H1 (cell line): ENCODE measurements around the gene FADS2. TPM values are rescaled to one million over a fixed set of nuclear protein-coding genes. Genes with fewer than 3 reads are reported as not detected.

ENCODE experiments used
- CTCF ChIA-PET: fragments of 300-600 bp; sonication (Branson Sonifier 250); formaldehyde crosslinking; loops from one replicate; lab custom pipeline; 2021; ENCODE audit not compliant: partially characterized antibody; lab: Charles Lee
- POLR2A ChIA-PET: fragments of 300-600 bp; sonication (Branson Sonifier 250); formaldehyde crosslinking; loops from one replicate; lab custom pipeline; 2021; ENCODE audit warnings: inconsistent platforms; ENCODE audit not compliant: partially characterized antibody; lab: Charles Lee
- DNase-seq, 2 experiments: peaks; one replicate each; pipeline versions ENCODE4 v3.0.0 to v3.0.0-alpha.2; 2010 to 2022; ENCODE audit warnings: low spot score in 2 of 2, low read depth in 1 of 2, mixed read lengths in 1 of 2
- FAIRE-seq: peaks from 2 replicates; lab custom pipeline; 2011; peaks lifted over from hg19 to GRCh38; lab: Jason Lieb, UNC
- H2AFZ ChIP-seq: 2 replicates; pipeline ENCODE4 v1.8.1; 2012; ENCODE audit warnings: low read length, inconsistent platforms
- H2AK5ac ChIP-seq: 2 replicates; pipeline ENCODE4 v1.6.1; 2013; ENCODE audit warnings: low read depth, low read length
- H2BK120ac ChIP-seq: replicated peaks from 2 replicates; pipeline ENCODE3; 2013; ENCODE audit warnings: low read depth, low read length, inconsistent platforms
- H2BK12ac ChIP-seq: 2 replicates; pipeline ENCODE4 v1.6.1; 2013; ENCODE audit warnings: low read depth, low read length
- H2BK15ac ChIP-seq: 2 replicates; pipeline ENCODE4 v1.6.1; 2013; ENCODE audit warnings: low read length
- H2BK20ac ChIP-seq: 2 replicates; pipeline ENCODE4 v1.6.1; 2013; ENCODE audit warnings: low read length
- H2BK5ac ChIP-seq: 2 replicates; pipeline ENCODE4 v1.6.1; 2013; ENCODE audit warnings: low read depth, low read length
- H3K14ac ChIP-seq: 2 replicates; pipeline ENCODE4 v1.6.1; 2013; ENCODE audit warnings: inconsistent platforms; ENCODE audit not compliant: insufficient read length
- H3K18ac ChIP-seq: 2 replicates; pipeline ENCODE4 v1.6.1; 2013; ENCODE audit warnings: low read length; ENCODE audit errors: extremely low read depth
- H3K23ac ChIP-seq: 2 replicates; pipeline ENCODE4 v1.6.1; 2013; ENCODE audit warnings: inconsistent platforms; ENCODE audit not compliant: insufficient read length
- H3K23me2 ChIP-seq: 2 replicates; pipeline ENCODE4 v1.6.1; 2013; ENCODE audit warnings: low read depth, low read length
- H3K27ac ChIP-seq: 2 replicates; pipeline ENCODE4 v1.6.1; 2011; ENCODE audit warnings: low read depth, low read length, inconsistent platforms
- H3K27me3 ChIP-seq, 4 experiments: replicated peaks in 1 of 4; 1 replicate in 1 of 4; 2 replicates in 3 of 4; pipeline versions ENCODE4 v1.6.1 to v1.8.1; 2011 to 2013; ENCODE audit warnings: low read length in 3 of 4, mild to moderate bottlenecking in 3 of 4, inconsistent platforms in 2 of 4, mixed read lengths in 2 of 4, moderate library complexity in 1 of 4; ENCODE audit not compliant: control insufficient read depth in 3 of 4, insufficient read depth in 3 of 4; ENCODE audit errors: extremely low read depth in 1 of 4
- H3K36me3 ChIP-seq, 4 experiments: 2 replicates each; pipeline versions ENCODE4 v1.6.1 to v1.8.1; 2011 to 2013; ENCODE audit warnings: mild to moderate bottlenecking in 4 of 4, low read length in 3 of 4, moderate library complexity in 2 of 4, control low read depth in 1 of 4, inconsistent platforms in 1 of 4; ENCODE audit not compliant: insufficient read depth in 4 of 4, control insufficient read depth in 2 of 4
- H3K4ac ChIP-seq: replicated peaks from 2 replicates; pipeline ENCODE3; 2013; ENCODE audit warnings: low read length, low read depth, mixed read lengths, inconsistent platforms; ENCODE audit not compliant: insufficient read length
- H3K4me1 ChIP-seq, 4 experiments: replicated peaks in 1 of 4; 1 replicate in 1 of 4; 2 replicates in 3 of 4; pipeline versions ENCODE4 v1.6.1 to v1.8.1; 2011 to 2013; ENCODE audit warnings: low read length in 3 of 4, inconsistent platforms in 2 of 4, mixed read lengths in 1 of 4; ENCODE audit not compliant: insufficient read depth in 4 of 4, control insufficient read depth in 3 of 4
- H3K4me2 ChIP-seq, 2 experiments: 2 replicates each; pipeline versions ENCODE4 v1.6.1 to v1.8.1; 2011 to 2013; ENCODE audit warnings: low read depth in 2 of 2, low read length in 2 of 2, control low read depth in 1 of 2, inconsistent platforms in 1 of 2, mild to moderate bottlenecking in 1 of 2; ENCODE audit not compliant: insufficient read depth in 1 of 2
- H3K4me3 ChIP-seq, 4 experiments: fragments of 200-600, 300-600 bp in 1 of 4; sonication (generic), shearing (Covaris generic), sonication (Bioruptor Twin) in 1 of 4; 2 replicates each; pipeline versions ENCODE4 v1.5.1 to v1.8.1; 2011 to 2016; ENCODE audit warnings: low read length in 4 of 4, low read depth in 3 of 4, control low read depth in 2 of 4, inconsistent platforms in 2 of 4, mild to moderate bottlenecking in 2 of 4, mixed read lengths in 1 of 4, moderate library complexity in 1 of 4; ENCODE audit not compliant: insufficient read depth in 2 of 4; ENCODE audit errors: extremely low read depth in 1 of 4
- H3K56ac ChIP-seq: replicated peaks from 2 replicates; pipeline ENCODE3; 2013; ENCODE audit warnings: low read depth, mild to moderate bottlenecking, mixed read lengths, low read length, inconsistent platforms; ENCODE audit not compliant: insufficient read length
- H3K79me1 ChIP-seq: 2 replicates; pipeline ENCODE4 v1.6.1; 2013; ENCODE audit warnings: low read depth, low read length, control low read depth
- H3K79me2 ChIP-seq, 2 experiments: 2 replicates each; pipeline versions ENCODE4 v1.6.1 to v1.8.1; 2012 to 2013; ENCODE audit warnings: low read length in 2 of 2, mild to moderate bottlenecking in 2 of 2, inconsistent platforms in 1 of 2; ENCODE audit not compliant: insufficient read depth in 2 of 2, control insufficient read depth in 1 of 2
- H3K9ac ChIP-seq, 4 experiments: replicated peaks in 1 of 4; 1 replicate in 1 of 4; 2 replicates in 3 of 4; pipeline versions ENCODE4 v1.6.1 to v1.8.1; 2011 to 2013; ENCODE audit warnings: low read depth in 3 of 4, low read length in 3 of 4, control low read depth in 2 of 4, mild to moderate bottlenecking in 2 of 4, moderate library complexity in 2 of 4, inconsistent platforms in 1 of 4; ENCODE audit errors: extremely low read depth in 1 of 4
- H3K9me3 ChIP-seq, 2 experiments: 2 replicates each; pipeline versions ENCODE4 v1.6.1 to v1.8.1; 2012 to 2013; ENCODE audit warnings: mild to moderate bottlenecking in 2 of 2, moderate library complexity in 2 of 2, control low read depth in 1 of 2, inconsistent platforms in 1 of 2, low read depth in 1 of 2, low read length in 1 of 2, mixed read lengths in 1 of 2; ENCODE audit not compliant: insufficient read depth in 2 of 2
- H4K20me1 ChIP-seq, 2 experiments: replicated peaks in 1 of 2; 2 replicates each; pipeline versions ENCODE3 to v1.8.1; 2011 to 2013; ENCODE audit warnings: inconsistent platforms in 2 of 2, low read length in 2 of 2, mild to moderate bottlenecking in 1 of 2; ENCODE audit not compliant: insufficient read depth in 2 of 2, control insufficient read depth in 1 of 2
- H4K5ac ChIP-seq: 2 replicates; pipeline ENCODE4 v1.6.1; 2013; ENCODE audit warnings: low read length, low read depth, mixed read lengths, inconsistent platforms; ENCODE audit not compliant: insufficient read length
- H4K8ac ChIP-seq: 2 replicates; pipeline ENCODE4 v1.8.0; 2013; ENCODE audit warnings: mild to moderate bottlenecking, moderate library complexity, low read length, inconsistent platforms; ENCODE audit not compliant: insufficient read depth; ENCODE audit errors: extremely low read depth
- H4K91ac ChIP-seq: replicated peaks from 2 replicates; pipeline ENCODE3; 2013; ENCODE audit warnings: low read length, mixed read lengths, inconsistent platforms; ENCODE audit not compliant: insufficient read length
- CEBPB ChIP-seq: IDR thresholded peaks from 2 replicates; pipeline ENCODE4 v1.6.1; 2012; ENCODE audit warnings: low read depth, low read length
- TAF1 ChIP-seq: IDR thresholded peaks from 2 replicates; pipeline ENCODE4 v1.6.1; 2011; ENCODE audit warnings: mild to moderate bottlenecking, low read depth, low read length
- WGBS, 2 experiments: shearing (Covaris generic) in 1 of 2; methylation state at CpG; one replicate each; pipeline versions ENCODE4 v1.1.6 to v1.1.7; 2013 to 2015; ENCODE audit warnings: low lambda C conversion rate in 2 of 2, mixed read lengths in 2 of 2, inconsistent platforms in 1 of 2, low coverage in 1 of 2, missing lambda C conversion rate in 1 of 2; ENCODE audit not compliant: insufficient replicate concordance in 2 of 2, insufficient coverage in 1 of 2, insufficient read length in 1 of 2; ENCODE audit errors: extremely low coverage in 1 of 2, missing lambda C conversion rate in 1 of 2; 5-methylcytosine and 5-hydroxymethylcytosine counted together
- polyA plus RNA-seq, 7 experiments: library from polyadenylated mRNA; depleted of rRNA in 3 of 7; stranded (reverse) in 5 of 7; unstranded in 2 of 7; fragments of >200 nt in 5 of 7; fragments of 200-250 nt in 2 of 7; gene quantifications; 1 replicate in 5 of 7; 2 replicates in 1 of 7; 4 replicates in 1 of 7; pipeline versions ENCODE4 v1.2.1 to v1.2.3, GENCODE V29; 2011 to 2013; ENCODE audit warnings: missing spikeins in 2 of 7, mixed read lengths in 2 of 7
- total RNA-seq: library from RNA; stranded (reverse); fragmentation: NEBNext Ultra II Directional; extraction: Animal tissue kit (Norgen Biotek cat#: 25700); gene quantifications from 2 replicates; pipeline ENCODE4 v1.2.1, GENCODE V29; 2021

FADS2 gene
- total and polyA plus RNA-seq, 2 of the 8 experiments (the other 6 are each of a cell fraction or from before 2014, with no cell fraction given): 499 to 701 TPM

DNA sequence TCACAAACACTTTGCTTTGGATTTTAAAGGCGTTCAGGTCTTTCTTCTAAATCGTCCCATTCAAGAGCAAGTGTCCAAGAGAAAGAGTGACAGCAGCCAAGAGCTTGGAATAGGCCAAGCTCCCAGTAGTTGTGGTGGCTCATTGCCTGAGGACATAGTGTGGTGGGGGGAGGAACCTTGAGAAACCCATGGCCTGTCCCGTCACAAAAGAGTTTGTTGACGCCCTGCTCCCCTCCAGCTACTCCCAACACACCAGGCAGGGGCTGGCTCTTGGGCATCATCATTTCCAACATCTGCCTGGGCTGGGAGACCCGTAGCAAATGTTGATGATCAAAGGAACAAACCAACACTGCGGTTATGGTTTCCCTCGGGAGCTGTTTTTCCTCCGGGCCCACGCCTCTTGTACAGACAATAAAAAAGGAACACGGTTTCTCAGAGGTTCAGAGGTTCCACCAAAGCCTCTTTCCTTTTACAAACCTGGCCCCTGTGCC, 42.5 kb downstream of the FADS2 start:
- Histone ChIP-seq H3K79me1 (no peaks in the 10 kb centered on the region), H3K56ac (no peak overlapping the region), H3K79me2 (no peaks in the 10 kb centered on the region), H3K14ac (no peak overlapping the region), H4K91ac (no peak overlapping the region), H3K36me3 (peaks cover 0 to 10% (median under 1%) of the 10 kb centered on the region in 4 experiments; a peak in 3 of 8 replicates)
- TF ChIP-seq CEBPB (no peak), TAF1 (0 out of 2 replicates have a peak, but pooled peaks have one; percentile 15)
- TF ChIP-seq, all 59 proteins: peak for 1
- DNase-seq: no peak
- no peak overlapping the region for H2BK5ac ChIP-seq
- no peak overlapping the region for H3K4me3 ChIP-seq
- H3K23me2 ChIP-seq: no peaks in the 10 kb centered on the region
- peaks cover 4 to 13% (median 4%) of the 10 kb centered on the region in 4 experiments; a peak in 6 of 7 replicates for H3K4me1 ChIP-seq
- ChIA-PET CTCF (interaction anchor here (0.7 to 10.9 kb wide), 36 partner anchors 8 to 392 kb away, joined by 3 to 172 read pairs (median 4); no protein-coding TSS in a partner anchor), POLR2A (interaction anchor here (1.1 to 2.4 kb wide), 11 partner anchors 10 to 284 kb away, joined by 3 to 9 read pairs (median 4); partner anchors contain the start of gene FADS2)
- no peak for FAIRE-seq
- H4K8ac ChIP-seq: no peak overlapping the region
- WGBS, 2 experiments: 60% methylated on average over 10 of the region's 10 CpGs; no CpG with 5 or more reads in 1 of the 2 experiments
- no peak overlapping the region for H2BK120ac ChIP-seq
- H2BK15ac ChIP-seq: peak overlapping the region; percentile 25; the same call in 1 of the 2 replicates
- H2AFZ ChIP-seq: no peak overlapping the region
- no peak overlapping the region for H3K4ac ChIP-seq
- no peak overlapping the region for H3K23ac ChIP-seq
- H2BK12ac ChIP-seq: no peak overlapping the region
- H3K9me3 ChIP-seq: no peaks in the 10 kb centered on the region
- H4K20me1 ChIP-seq: peaks cover 0 to 6% of the 10 kb centered on the region in 2 experiments
- H3K9ac ChIP-seq: no peak overlapping the region
- no peak overlapping the region for H3K27ac ChIP-seq
- peaks cover 0 to 11% (median 8%) of the 10 kb centered on the region in 4 experiments; a peak in 5 of 7 replicates for H3K27me3 ChIP-seq
- no peak overlapping the region for H2AK5ac ChIP-seq
- H3K4me2 ChIP-seq: 0 out of 4 replicates have a peak overlapping the region, but pooled peaks of 1 of the 2 experiments have one; percentile 32
- no peak overlapping the region; the same call in 1 of the 2 replicates for H3K18ac ChIP-seq
- H2BK20ac ChIP-seq: no peak overlapping the region
- no peak overlapping the region for H4K5ac ChIP-seq
